Peyer's patch (tissue), 4 donors: ENCODE data around the gene ZNF787.
"Not testable (repeated sequence)": the region's sequence is repeated elsewhere in the genome, so short reads cannot be mapped to it uniquely, and the experiment has no call there.

Experiments
- CTCF ChIP-seq, 6 experiments: fragments of 450-650 bp in 4 of 6; fragments of 200-600 bp in 2 of 6; sonication (generic) in 1 of 6; IDR thresholded peaks; one replicate each; pipeline ENCODE4 v1.5.1; 2017 to 2019; ENCODE audit warnings: antibody characterized with exemption in 6 of 6, mild to moderate bottlenecking in 3 of 6, moderate library complexity in 1 of 6
- POLR2A ChIP-seq, 2 donors: fragments of 450-650 bp; IDR thresholded peaks; one replicate each; pipeline ENCODE4 v1.5.1; 2017; ENCODE audit warnings: antibody characterized with exemption in 2 of 2, mild to moderate bottlenecking in 2 of 2, moderate library complexity in 2 of 2

DNA sequence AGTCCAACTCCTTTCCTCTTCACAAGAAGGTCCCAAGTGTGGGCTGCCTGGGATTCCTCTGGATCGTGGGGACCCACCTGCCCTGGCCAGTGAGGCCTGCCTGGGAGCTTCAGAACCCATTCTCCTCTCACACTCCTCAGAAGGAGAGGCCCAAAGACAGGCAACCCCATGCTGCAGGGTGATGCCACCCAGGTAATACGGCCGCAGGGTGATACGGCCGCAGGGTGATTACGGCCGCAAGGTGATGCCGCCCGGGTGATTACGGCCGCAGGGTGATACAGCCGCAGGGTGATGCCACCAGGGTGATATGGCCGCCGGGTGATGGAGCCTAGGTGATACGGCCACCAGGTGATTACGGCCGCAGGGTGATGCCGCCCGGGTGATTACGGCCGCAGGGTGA, 22.9 kb downstream of the ZNF787 start:
- not testable (repeated sequence) for TF ChIP-seq CTCF, POLR2A (IDR thresholded peaks at IDR 0.05)
